Stomach (tissue), 9 donors: ENCODE measurements around the gene CHRM5. TPM values are rescaled to one million over a fixed set of nuclear protein-coding genes. Genes with fewer than 3 reads are reported as not detected.

Experiments
- DNase-seq, 2 donors: peaks; one replicate each; pipeline versions ENCODE4 v3.0.0 to v3.0.0-alpha.2; 2013 to 2019
- H3K27ac ChIP-seq, 5 donors: fragments of 200-600 bp in 4 of 5; sonication (generic) in 4 of 5; one replicate each; pipeline ENCODE4 v1.5.1; 2013 to 2019; ENCODE audit warnings: mild to moderate bottlenecking in 1 of 5, moderate library complexity in 1 of 5
- H3K27me3 ChIP-seq, 3 donors: fragments of 200-600 bp; sonication (generic); one replicate each; pipeline ENCODE4 v1.5.1; 2017 to 2019; ENCODE audit warnings: mixed run types in 1 of 3
- H3K36me3 ChIP-seq, 4 donors: fragments of 200-600 bp; sonication (generic); 1 replicate in 3 of 4; 2 replicates in 1 of 4; pipeline ENCODE4 v1.5.1; 2016 to 2019
- H3K4me1 ChIP-seq, 4 donors: fragments of 200-600 bp; sonication (generic); one replicate each; pipeline ENCODE4 v1.5.1; 2016 to 2019
- H3K4me3 ChIP-seq, 4 donors: fragments of 200-600 bp; sonication (generic) in 3 of 4; one replicate each; pipeline ENCODE4 v1.5.1; 2016 to 2019; ENCODE audit warnings: mild to moderate bottlenecking in 1 of 4
- H3K9me3 ChIP-seq, 4 donors: fragments of 200-600 bp; sonication (generic); one replicate each; pipeline ENCODE4 v1.5.1; 2016 to 2019
- CTCF ChIP-seq, 7 experiments: fragments of 450-650 bp in 4 of 7; fragments of 200-600 bp in 3 of 7; sonication (generic) in 3 of 7; IDR thresholded peaks; one replicate each; pipeline ENCODE4 v1.5.1; 2016 to 2019; ENCODE audit warnings: antibody characterized with exemption in 7 of 7, control low read depth in 2 of 7, mild to moderate bottlenecking in 1 of 7
- EP300 ChIP-seq: sonication (generic); formaldehyde crosslinking; IDR thresholded peaks from one replicate; pipeline ENCODE4 v1.6.1; 2017; ENCODE audit warnings: antibody characterized with exemption
- POLR2A ChIP-seq, 4 donors: fragments of 450-650 bp; IDR thresholded peaks; one replicate each; pipeline ENCODE4 v1.6.1; 2016; ENCODE audit warnings: antibody characterized with exemption in 4 of 4, control low read depth in 2 of 4, mild to moderate bottlenecking in 1 of 4, moderate library complexity in 1 of 4
- POLR2AphosphoS5 ChIP-seq, 3 donors: sonication (generic); formaldehyde crosslinking; IDR thresholded peaks; one replicate each; pipeline ENCODE4 v1.6.1; 2016; ENCODE audit warnings: antibody characterized with exemption in 3 of 3
- WGBS, 5 donors: extraction: QIAGEN DNeasy Blood & Tissue Kit in 3 of 5; methylation state at CpG; one replicate each; pipeline versions ENCODE4 v1.1.5 to v1.1.7; 2013 to 2018; 5-methylcytosine and 5-hydroxymethylcytosine counted together
- intact Hi-C: fragments of 100-400 bp; cut with DNase I; formaldehyde crosslinking; loops from one replicate; pipeline ENCODE4 v1.15.1; 2023; ENCODE audit warnings: low total_unique reads
- polyA plus RNA-seq, 3 donors: library from polyadenylated mRNA; stranded (reverse); fragments of 200-250 nt; gene quantifications; one replicate each; pipeline ENCODE4 v1.2.3, GENCODE V29; 2013
- total RNA-seq, 5 donors: library from RNA; depleted of rRNA; stranded (reverse); fragments of >200 nt; gene quantifications; one replicate each; pipeline versions ENCODE4 v1.1.0 to v1.2.3, GENCODE V29; 2014 to 2016
- donor health status: healthy with polysubstance abuse.
- donor health status: Bipolar disorder and iron deficiency.
- donor health status: healthy.

Gene CHRM5
- total and polyA plus RNA-seq, 8 donors = not detected

GRCh38 chr15:33975022-33975565 lies 6.8 kb downstream of the CHRM5 start:
- WGBS, 5 donors = 86 to 95% (median 88%) methylated on average over 4 of the region's 4 CpGs
- Histone ChIP-seq H3K27me3 (no peaks in the 10 kb centered on the region), H3K4me1 (no peaks in the 10 kb centered on the region), H3K36me3 (no peaks in the 10 kb centered on the region), H3K9me3 (no peaks in the 10 kb centered on the region), H3K27ac (no peak overlapping the region), H3K4me3 (no peak overlapping the region)
- no peak for TF ChIP-seq EP300
- TF ChIP-seq POLR2AphosphoS5 (IDR thresholded peaks at IDR 0.05) = no peak
- TF ChIP-seq CTCF (IDR thresholded peaks at IDR 0.05) = no peak
- no peak for TF ChIP-seq POLR2A (IDR thresholded peaks at IDR 0.05)
- intact Hi-C loops = no loop called here
- no peak for DNase-seq

- Histone ChIP-seq H3K36me3 (no peaks in the 10 kb centered on the region), H3K27me3 (no peaks in the 10 kb centered on the region), H3K4me3 (no peak overlapping the region), H3K9me3 (no peaks in the 10 kb centered on the region), H3K27ac (no peak overlapping the region), H3K4me1 (peaks cover 0 to 1% (median 0%) of the 10 kb centered on the region in 4 donors)
- no peak for DNase-seq
- intact Hi-C loops = no loop called here
- 65 to 66% (median 65%) methylated on average over 7 of the region's 7 CpGs for WGBS, 5 donors
- TF ChIP-seq CTCF (IDR thresholded peaks at IDR 0.05) (no peak), POLR2A (IDR thresholded peaks at IDR 0.05) (no peak), EP300 (no peak), POLR2AphosphoS5 (IDR thresholded peaks at IDR 0.05) (no peak)
Observed at GRCh38 chr15:33980159-33980558, 11.9 kb downstream of the CHRM5 start.

- Histone ChIP-seq H3K27ac (no peak overlapping the region), H3K4me3 (no peak overlapping the region), H3K4me1 (peaks cover 0 to 7% (median 0%) of the 10 kb centered on the region in 4 donors), H3K36me3 (no peaks in the 10 kb centered on the region), H3K9me3 (no peaks in the 10 kb centered on the region), H3K27me3 (no peaks in the 10 kb centered on the region)
- intact Hi-C loops = no loop called here
- TF ChIP-seq EP300 (no peak), CTCF (IDR thresholded peaks at IDR 0.05) (no peak)
- DNase-seq = no peak
- 71 to 100% (median 92%) methylated on average over 1 of the region's 1 CpG for WGBS, 5 donors
Observed at GRCh38 chr15:33982516-33982915, 14.2 kb downstream of the CHRM5 start.

- H3K27me3 ChIP-seq = no peaks in the 10 kb centered on the region
- no peak for TF ChIP-seq EP300
- TF ChIP-seq CTCF (IDR thresholded peaks at IDR 0.05) = no peak
- no peak for TF ChIP-seq POLR2AphosphoS5 (IDR thresholded peaks at IDR 0.05)
- no peak for TF ChIP-seq POLR2A (IDR thresholded peaks at IDR 0.05)
- DNase-seq = peak in 1 of 2 donors; percentile 7
- WGBS, 5 donors = 56 to 84% (median 75%) methylated on average over 1 of the region's 1 CpG
- no peaks in the 10 kb centered on the region for H3K36me3 ChIP-seq
- H3K4me1 ChIP-seq = peaks cover 0 to 7% (median 3%) of the 10 kb centered on the region in 4 donors
- intact Hi-C loops = no loop called here
- H3K27ac ChIP-seq = no peak overlapping the region
- H3K4me3 ChIP-seq = no peak overlapping the region
- no peaks in the 10 kb centered on the region for H3K9me3 ChIP-seq
Observed at GRCh38 chr15:33985287-33985686, 17.0 kb downstream of the CHRM5 start.
